H9 (cell line): ENCODE results near the gene ISM2. TPM values are rescaled to one million over a fixed set of nuclear protein-coding genes. Genes with fewer than 3 reads are reported as not detected.
A peak's percentile ranks its signal among the peaks of the same experiment; 100 is the strongest.

Experiments used
- DNase-seq: peaks from one replicate; pipeline ENCODE4 v3.0.0-alpha.2; 2017
- H2AFZ ChIP-seq: one replicate; pipeline ENCODE4 v1.6.1; 2013; ENCODE audit warnings: mild to moderate bottlenecking, low read length, control low read depth, moderate library complexity
- H2AK5ac ChIP-seq: 2 replicates; pipeline ENCODE4 v1.6.1; 2013; ENCODE audit warnings: low read length, control low read depth, mixed read lengths; ENCODE audit not compliant: insufficient read length
- H2BK120ac ChIP-seq: one replicate; pipeline ENCODE4 v1.6.1; 2013; ENCODE audit warnings: low read depth, mild to moderate bottlenecking, low read length, control low read depth, inconsistent platforms; ENCODE audit not compliant: poor library complexity, severe bottlenecking
- H2BK12ac ChIP-seq: 2 replicates; pipeline ENCODE4 v1.6.1; 2013; ENCODE audit warnings: low read length, control low read depth, mixed read lengths, low read depth; ENCODE audit not compliant: insufficient read length
- H2BK15ac ChIP-seq: 2 replicates; pipeline ENCODE4 v1.6.1; 2013; ENCODE audit warnings: low read depth, low read length, control low read depth
- H2BK20ac ChIP-seq: one replicate; pipeline ENCODE4 v1.6.1; 2013; ENCODE audit warnings: low read depth, mild to moderate bottlenecking, low read length, control low read depth, inconsistent platforms; ENCODE audit not compliant: poor library complexity, severe bottlenecking
- H2BK5ac ChIP-seq: 2 replicates; pipeline ENCODE4 v1.6.1; 2013; ENCODE audit warnings: low read length, control low read depth, mixed read lengths; ENCODE audit not compliant: insufficient read length
- H3K14ac ChIP-seq: 2 replicates; pipeline ENCODE4 v1.6.1; 2013; ENCODE audit warnings: low read length, control low read depth; ENCODE audit not compliant: insufficient read depth
- H3K18ac ChIP-seq: 2 replicates; pipeline ENCODE4 v1.6.1; 2013; ENCODE audit warnings: low read depth, mild to moderate bottlenecking, mixed read lengths, low read length, control low read depth; ENCODE audit not compliant: insufficient read length
- H3K23ac ChIP-seq: 2 replicates; pipeline ENCODE4 v1.6.1; 2013; ENCODE audit warnings: low read length, control low read depth, mixed read lengths, low read depth; ENCODE audit not compliant: insufficient read length
- H3K23me2 ChIP-seq: 2 replicates; pipeline ENCODE4 v1.6.1; 2013; ENCODE audit warnings: low read depth, mild to moderate bottlenecking, mixed read lengths, low read length, control low read depth; ENCODE audit not compliant: insufficient read length, poor library complexity, severe bottlenecking
- H3K27ac ChIP-seq: 2 replicates; pipeline ENCODE4 v1.5.1; 2013; ENCODE audit warnings: low read length, control low read depth, mixed read lengths, low read depth; ENCODE audit not compliant: insufficient read length
- H3K27me3 ChIP-seq: 2 replicates; pipeline ENCODE4 v1.6.1; 2013; ENCODE audit warnings: low read length, control low read depth, inconsistent platforms; ENCODE audit not compliant: insufficient read depth
- H3K4ac ChIP-seq: 2 replicates; pipeline ENCODE4 v1.6.1; 2013; ENCODE audit warnings: low read depth, mild to moderate bottlenecking, control low read depth, inconsistent platforms, low read length, moderate library complexity
- H3K4me1 ChIP-seq: 2 replicates; pipeline ENCODE4 v1.6.1; 2013; ENCODE audit warnings: low read length, control low read depth, inconsistent platforms; ENCODE audit not compliant: insufficient read depth
- H3K4me2 ChIP-seq: 2 replicates; pipeline ENCODE4 v1.6.1; 2013; ENCODE audit warnings: low read length, control low read depth, mixed read lengths; ENCODE audit not compliant: insufficient read length, insufficient read depth
- H3K56ac ChIP-seq: 2 replicates; pipeline ENCODE4 v1.6.1; 2013; ENCODE audit warnings: low read depth, mild to moderate bottlenecking, mixed read lengths, low read length, control low read depth; ENCODE audit not compliant: insufficient read length
- H3K79me1 ChIP-seq: 2 replicates; pipeline ENCODE4 v1.6.1; 2013; ENCODE audit warnings: low read depth, mild to moderate bottlenecking, moderate library complexity, low read length, control low read depth, inconsistent platforms; ENCODE audit not compliant: insufficient read depth, poor library complexity, severe bottlenecking
- H3K79me2 ChIP-seq: 2 replicates; pipeline ENCODE4 v1.6.1; 2013; ENCODE audit warnings: low read length, control low read depth, inconsistent platforms; ENCODE audit not compliant: insufficient read depth
- H3K9ac ChIP-seq: 2 replicates; pipeline ENCODE4 v1.6.1; 2013; ENCODE audit warnings: low read length, control low read depth, mixed read lengths; ENCODE audit not compliant: insufficient read length; ENCODE audit errors: extremely low read depth
- H3K9me3 ChIP-seq: one replicate; pipeline ENCODE4 v1.6.1; 2013; ENCODE audit warnings: low read depth, low read length, inconsistent platforms; ENCODE audit not compliant: control insufficient read depth
- H3T11ph ChIP-seq: one replicate; pipeline ENCODE4 v1.6.1; 2013; ENCODE audit warnings: mild to moderate bottlenecking, low read length, control low read depth, inconsistent platforms
- H4K20me1 ChIP-seq: one replicate; pipeline ENCODE4 v1.6.1; 2013; ENCODE audit not compliant: control insufficient read depth, insufficient read length, insufficient read depth
- H4K5ac ChIP-seq: 2 replicates; pipeline ENCODE4 v1.6.1; 2013; ENCODE audit warnings: low read depth, mild to moderate bottlenecking, mixed read lengths, low read length, control low read depth; ENCODE audit not compliant: insufficient read length
- H4K8ac ChIP-seq: replicated peaks from 2 replicates; pipeline ENCODE4 v1.6.1; 2013; ENCODE audit warnings: low read length, control low read depth, mixed read lengths, low read depth; ENCODE audit not compliant: insufficient read length
- H4K91ac ChIP-seq: 2 replicates; pipeline ENCODE4 v1.6.1; 2013; ENCODE audit warnings: low read depth, mild to moderate bottlenecking, moderate library complexity, mixed read lengths, low read length, control low read depth; ENCODE audit not compliant: insufficient read length
- H3K27ac Mint-ChIP-seq, 3 experiments: 2 replicates in 2 of 3; 3 replicates in 1 of 3; pipeline ENCODE4 v1.8.0; 2020 to 2021; ENCODE audit warnings: mixed read lengths in 3 of 3, mild to moderate bottlenecking in 1 of 3, moderate library complexity in 1 of 3
- H3K27me3 Mint-ChIP-seq: 2 replicates; pipeline ENCODE4 v1.8.0; 2021; ENCODE audit warnings: low read depth, mild to moderate bottlenecking, moderate library complexity, mixed read lengths
- H3K36me3 Mint-ChIP-seq, 3 experiments: 2 replicates in 2 of 3; 3 replicates in 1 of 3; pipeline ENCODE4 v1.8.0; 2020 to 2021; ENCODE audit warnings: low read depth in 3 of 3, mixed read lengths in 3 of 3; ENCODE audit not compliant: insufficient read depth in 1 of 3
- H3K4me1 Mint-ChIP-seq, 2 experiments: 2 replicates each; pipeline ENCODE4 v1.8.0; 2020; ENCODE audit warnings: mixed read lengths in 2 of 2
- H3K4me3 Mint-ChIP-seq, 2 experiments: 2 replicates in 1 of 2; 3 replicates in 1 of 2; pipeline ENCODE4 v1.8.0; 2020 to 2021; ENCODE audit warnings: mild to moderate bottlenecking in 2 of 2, mixed read lengths in 2 of 2, moderate library complexity in 1 of 2
- H3K9me3 Mint-ChIP-seq, 2 experiments: 2 replicates in 1 of 2; 3 replicates in 1 of 2; pipeline ENCODE4 v1.8.0; 2020; ENCODE audit warnings: mild to moderate bottlenecking in 2 of 2, mixed read lengths in 2 of 2, moderate library complexity in 1 of 2
- CTCF ChIP-seq: fragments of 200-600 bp; sonication (generic); conservative IDR thresholded peaks from 3 replicates; pipeline ENCODE4 v1.8.0; 2021; ENCODE audit warnings: antibody characterized with exemption, mild to moderate bottlenecking
- WGBS: extraction: QIAGEN DNeasy Blood & Tissue Kit; methylation state at CpG from one replicate; pipeline ENCODE4 v1.1.7; 2013; ENCODE audit warnings: missing lambda C conversion rate, low lambda C conversion rate, mixed read lengths; ENCODE audit not compliant: insufficient read length; ENCODE audit errors: extremely low coverage; 5-methylcytosine and 5-hydroxymethylcytosine counted together
- total RNA-seq: library from RNA; stranded (reverse); gene quantifications from 2 replicates; pipeline ENCODE4 v1.2.1, GENCODE V29; 2021

The ISM2 gene
- total RNA-seq, 1 experiment from 2014 or later: 0.39 TPM

- no peak overlapping the region for H3K4me2 ChIP-seq
- H2AK5ac ChIP-seq: no peak overlapping the region
- no peak overlapping the region for H2BK5ac ChIP-seq
- peak overlapping the region in 1 of 3 experiments; percentile 36; a peak in 2 of 7 replicates for H3K27ac Mint-ChIP-seq
- H4K5ac ChIP-seq: no peak overlapping the region
- H3K79me1 ChIP-seq: no peaks in the 10 kb centered on the region
- H2BK20ac ChIP-seq: no peak overlapping the region
- no peak overlapping the region for H4K8ac ChIP-seq
- H2BK120ac ChIP-seq: no peak overlapping the region
- no peak overlapping the region for H3T11ph ChIP-seq
- H3K4me1 ChIP-seq: peaks cover 4% of the 10 kb centered on the region; the same call in 1 of the 2 replicates
- H2AFZ ChIP-seq: no peak overlapping the region
- peak overlapping the region; percentile 18; the same call in 1 of the 2 replicates for H3K14ac ChIP-seq
- no peaks in the 10 kb centered on the region; a peak in 1 of 7 replicates for H3K36me3 Mint-ChIP-seq
- no peaks in the 10 kb centered on the region for H3K9me3 ChIP-seq
- H3K23me2 ChIP-seq: no peaks in the 10 kb centered on the region
- no peak overlapping the region for H3K4ac ChIP-seq
- H3K9me3 Mint-ChIP-seq: no peaks in the 10 kb centered on the region
- H3K27me3 Mint-ChIP-seq: no peaks in the 10 kb centered on the region; the same call in none of the 2 replicates
- no peak overlapping the region for H3K18ac ChIP-seq
- no peak overlapping the region for H3K4me3 Mint-ChIP-seq
- H3K79me2 ChIP-seq: no peaks in the 10 kb centered on the region
- no peak overlapping the region for H3K56ac ChIP-seq
- TF ChIP-seq CTCF: no peak
- no peak overlapping the region for H4K91ac ChIP-seq
- H3K27me3 ChIP-seq: no peaks in the 10 kb centered on the region
- no CpG with 5 or more reads among the region's 35 CpGs for WGBS
- no peak overlapping the region for H3K23ac ChIP-seq
- H4K20me1 ChIP-seq: no peaks in the 10 kb centered on the region
- H3K4me1 Mint-ChIP-seq: peaks cover 16 to 17% of the 10 kb centered on the region in 2 experiments
- no peak overlapping the region for H3K27ac ChIP-seq
- no peak overlapping the region for H2BK12ac ChIP-seq
- peak; percentile 38 for DNase-seq
- no peak overlapping the region for H3K9ac ChIP-seq
- H2BK15ac ChIP-seq: no peak overlapping the region
Observed at GRCh38 chr14:77475432-77476115, 23.0 kb downstream of the ISM2 start.
